ENCODE data around the gene PCYT2. TPM values are rescaled to one million over a fixed set of nuclear protein-coding genes. Genes with fewer than 3 reads are reported as not detected.
A peak's percentile ranks its signal among the peaks of the same experiment; 100 is the strongest.

The PCYT2 gene
- total RNA-seq, 2 donors from 2014 or later, result 47.5 to 71.6 TPM

DNA sequence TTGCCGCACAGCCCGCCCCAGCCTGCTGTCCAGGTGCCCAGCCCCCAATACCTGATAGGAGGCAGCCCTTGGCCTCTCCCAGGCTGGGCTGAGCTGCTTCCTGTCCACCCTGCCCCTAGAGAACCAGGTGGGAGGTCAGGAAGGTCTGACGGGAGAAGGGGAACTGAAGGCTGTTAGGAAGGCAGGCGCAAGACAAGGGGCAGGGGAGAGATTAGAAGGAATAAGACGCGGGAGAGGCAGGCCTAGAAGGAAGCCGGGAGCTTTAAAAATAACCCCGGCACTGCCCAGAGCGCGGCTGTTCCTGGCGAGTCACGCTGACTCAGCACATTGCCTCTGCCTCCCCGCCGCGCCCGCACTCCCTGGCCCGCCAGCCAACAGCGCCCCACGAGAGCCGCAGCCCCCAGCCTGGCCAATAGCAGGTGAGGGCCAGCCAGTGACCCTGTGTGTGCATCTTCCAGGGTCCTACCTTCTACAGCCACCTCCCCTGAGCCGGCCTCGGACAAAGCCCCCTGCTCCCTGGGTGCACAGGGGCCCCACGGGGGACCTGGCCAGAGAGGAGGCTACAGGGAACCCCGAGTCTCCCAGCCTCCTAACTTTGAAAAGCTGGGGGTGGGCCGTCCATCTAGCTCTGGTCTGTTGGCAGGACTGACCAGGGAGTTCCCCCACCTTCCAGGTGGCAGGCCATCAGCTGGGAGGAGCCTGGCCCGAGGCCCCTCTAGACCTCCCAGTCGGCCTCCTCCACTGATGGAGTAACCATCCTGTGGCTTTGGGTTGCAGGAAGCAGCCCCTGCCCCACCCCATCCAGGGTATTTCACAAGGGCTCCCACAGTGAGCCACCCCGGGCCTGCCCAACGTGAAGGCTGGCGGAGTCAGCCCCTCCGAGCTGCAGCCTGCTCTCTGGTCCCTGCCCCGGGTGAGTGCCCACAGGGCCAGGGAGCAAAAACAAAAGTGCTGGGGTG lies 12.4 kb upstream of the PCYT2 start:
- Histone ChIP-seq H3K4me3 (peak overlapping the region; percentile 26), H3K9ac (ENCODE audit: low read depth in 2 of 2, low read length in 2 of 2) (peak overlapping the region; percentile 37 to 63), H3K4me1 (peaks cover 34% of the 10 kb centered on the region), H3K9me3 (no peaks in the 10 kb centered on the region), H3K36me3 (no peaks in the 10 kb centered on the region), H3K27me3 (peaks cover 3% of the 10 kb centered on the region), H3K27ac (peak overlapping the region; percentile 57)
- DNase-seq, result peak; percentile 82
- TF ChIP-seq, protein P1, sequence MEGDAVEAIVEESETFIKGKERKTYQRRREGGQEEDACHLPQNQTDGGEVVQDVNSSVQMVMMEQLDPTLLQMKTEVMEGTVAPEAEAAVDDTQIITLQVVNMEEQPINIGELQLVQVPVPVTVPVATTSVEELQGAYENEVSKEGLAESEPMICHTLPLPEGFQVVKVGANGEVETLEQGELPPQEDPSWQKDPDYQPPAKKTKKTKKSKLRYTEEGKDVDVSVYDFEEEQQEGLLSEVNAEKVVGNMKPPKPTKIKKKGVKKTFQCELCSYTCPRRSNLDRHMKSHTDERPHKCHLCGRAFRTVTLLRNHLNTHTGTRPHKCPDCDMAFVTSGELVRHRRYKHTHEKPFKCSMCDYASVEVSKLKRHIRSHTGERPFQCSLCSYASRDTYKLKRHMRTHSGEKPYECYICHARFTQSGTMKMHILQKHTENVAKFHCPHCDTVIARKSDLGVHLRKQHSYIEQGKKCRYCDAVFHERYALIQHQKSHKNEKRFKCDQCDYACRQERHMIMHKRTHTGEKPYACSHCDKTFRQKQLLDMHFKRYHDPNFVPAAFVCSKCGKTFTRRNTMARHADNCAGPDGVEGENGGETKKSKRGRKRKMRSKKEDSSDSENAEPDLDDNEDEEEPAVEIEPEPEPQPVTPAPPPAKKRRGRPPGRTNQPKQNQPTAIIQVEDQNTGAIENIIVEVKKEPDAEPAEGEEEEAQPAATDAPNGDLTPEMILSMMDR (IDR thresholded peaks at IDR 0.05), result no peak
- intact Hi-C loops (cut with DNase I), result no loop called here

DNA sequence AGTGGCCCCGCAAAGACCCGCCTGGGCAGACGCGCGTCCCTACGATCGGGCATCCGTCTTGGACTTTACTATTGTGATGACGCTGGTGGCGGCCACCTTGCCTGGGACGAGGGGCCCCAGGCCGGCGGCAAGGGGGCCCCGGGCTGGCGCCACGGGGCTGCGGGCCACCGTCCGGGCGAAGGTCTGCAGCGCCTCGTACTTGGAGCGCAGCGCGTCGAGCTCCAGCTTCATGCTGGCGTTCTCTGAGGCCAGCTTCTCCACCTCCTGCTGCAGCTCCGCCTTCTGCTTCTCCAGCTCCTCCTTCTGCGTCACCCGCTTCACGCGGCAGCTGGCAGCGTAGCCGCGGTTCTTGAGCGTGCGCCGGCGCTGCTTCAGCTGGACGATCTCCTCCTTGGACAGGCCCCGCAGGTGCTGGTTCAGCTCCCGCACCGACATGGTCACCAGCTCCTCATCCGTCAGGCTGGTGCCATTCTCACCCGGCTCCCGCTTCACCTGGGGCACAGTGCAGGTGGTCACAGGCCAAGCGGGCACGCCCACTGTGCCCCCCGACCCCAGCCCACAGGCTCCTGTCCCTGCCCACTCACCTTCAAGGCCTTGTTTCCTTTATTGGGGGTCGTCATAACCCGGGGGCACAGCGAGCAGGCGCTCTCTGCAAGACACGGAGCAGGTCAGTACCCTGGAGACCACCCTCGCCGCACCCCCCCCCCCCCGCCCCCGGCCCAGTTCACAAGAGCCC lies 11.5 kb upstream of the PCYT2 start:
- Histone ChIP-seq H3K4me3 (peak overlapping the region; percentile 26), H3K36me3 (no peaks in the 10 kb centered on the region), H3K9ac (ENCODE audit: low read depth in 2 of 2, low read length in 2 of 2) (no peak overlapping the region), H3K4me1 (peaks cover 32% of the 10 kb centered on the region), H3K27me3 (no peaks in the 10 kb centered on the region), H3K27ac (peak overlapping the region; percentile 57), H3K9me3 (no peaks in the 10 kb centered on the region)
- TF ChIP-seq, protein P1 (IDR thresholded peaks at IDR 0.05), result no peak
- DNase-seq, result no peak
- intact Hi-C loops (cut with DNase I), result no loop called here

DNA sequence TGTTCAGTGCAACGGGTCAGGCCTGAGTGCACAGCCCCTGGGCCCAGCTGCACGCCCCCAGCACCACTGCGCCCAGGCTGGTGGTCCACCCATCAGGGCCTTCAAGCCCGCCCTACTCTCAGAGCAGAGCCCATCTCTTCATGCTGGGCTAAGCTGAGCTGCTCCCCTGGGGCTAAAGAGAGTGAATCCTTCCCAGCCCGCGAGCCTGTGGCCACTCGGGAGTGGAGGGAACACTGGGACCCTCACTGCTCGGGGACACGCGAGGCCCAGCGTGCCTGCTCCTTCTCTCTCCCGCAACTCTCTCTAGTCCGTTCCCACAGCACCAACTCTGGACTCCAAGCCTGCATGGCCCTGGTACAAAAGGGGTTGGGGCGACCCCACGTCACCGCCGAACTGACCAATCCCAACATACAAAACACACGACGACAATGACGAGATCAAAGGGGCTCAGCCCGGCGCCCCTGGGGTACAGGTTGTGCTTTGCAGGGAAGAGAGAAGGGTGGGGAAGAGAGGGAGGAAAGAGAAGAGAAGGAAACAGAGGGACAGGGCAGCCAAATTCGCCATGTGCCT lies 10.9 kb upstream of the PCYT2 start:
- Histone ChIP-seq H3K9ac (ENCODE audit: low read depth in 2 of 2, low read length in 2 of 2) (no peak overlapping the region), H3K9me3 (no peaks in the 10 kb centered on the region), H3K27ac (no peak overlapping the region), H3K36me3 (no peaks in the 10 kb centered on the region), H3K27me3 (no peaks in the 10 kb centered on the region), H3K4me1 (peaks cover 32% of the 10 kb centered on the region), H3K4me3 (no peak overlapping the region)
- no peak for DNase-seq
- TF ChIP-seq, protein P1 (IDR thresholded peaks at IDR 0.05), result no peak
- intact Hi-C loops (cut with DNase I), result no loop called here

DNA sequence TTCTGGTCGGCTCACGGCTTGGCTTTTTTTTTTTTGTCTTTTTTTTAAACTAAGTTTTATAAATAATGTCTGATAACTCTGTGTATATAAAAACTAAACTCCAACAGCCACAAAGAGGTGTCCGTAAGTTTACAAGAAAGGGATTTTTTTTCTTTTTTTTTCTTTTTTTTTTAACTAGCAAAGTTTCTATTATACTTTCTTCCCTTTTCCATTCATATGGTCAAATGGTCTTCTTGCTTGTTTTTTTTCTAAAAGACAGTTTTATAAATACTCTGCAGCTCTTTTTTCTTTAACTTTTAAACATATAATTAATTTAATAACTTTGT lies 10.3 kb upstream of the PCYT2 start:
- Histone ChIP-seq H3K4me1 (peaks cover 36% of the 10 kb centered on the region), H3K27me3 (no peaks in the 10 kb centered on the region), H3K27ac (no peak overlapping the region), H3K4me3 (no peak overlapping the region), H3K9ac (ENCODE audit: low read depth in 2 of 2, low read length in 2 of 2) (no peak overlapping the region), H3K36me3 (no peaks in the 10 kb centered on the region), H3K9me3 (no peaks in the 10 kb centered on the region)
- intact Hi-C loops (cut with DNase I), result no loop called here
- DNase-seq, result no peak
- TF ChIP-seq, protein P1 (IDR thresholded peaks at IDR 0.05), result no peak
